Measurements from ENCODE around the gene ITGB1. TPM values are rescaled to one million over a fixed set of nuclear protein-coding genes. Genes with fewer than 3 reads are reported as not detected.
"Not testable (repeated sequence)": the region's sequence is repeated elsewhere in the genome, so short reads cannot be mapped to it uniquely, and the experiment has no call there.

The ITGB1 gene
- 10 to 100 TPM; 43.2 to 48.9 TPM for total RNA-seq

- peak; percentile 89 for DNase-seq
- H3K4me1 Mint-ChIP-seq = peaks cover 50% of the 10 kb centered on the region
- peak within 1 kb of the TSS; percentile 82 for H3K27ac Mint-ChIP-seq
- peak within 1 kb of the TSS; percentile 81 for H3K4me3 Mint-ChIP-seq
- H3K27me3 Mint-ChIP-seq = no peaks in the 10 kb centered on the region
- H3K36me3 Mint-ChIP-seq = no peaks in the 10 kb centered on the region
- no peaks in the 10 kb centered on the region for H3K9me3 Mint-ChIP-seq
Measured at GRCh38 chr10:32958085-32959005, at the start of gene ITGB1. TSS of gene ITGB1 (minus strand) at chr10:32958230. CDS start at chr10:32935558, 22,672 bp downstream.

DNA sequence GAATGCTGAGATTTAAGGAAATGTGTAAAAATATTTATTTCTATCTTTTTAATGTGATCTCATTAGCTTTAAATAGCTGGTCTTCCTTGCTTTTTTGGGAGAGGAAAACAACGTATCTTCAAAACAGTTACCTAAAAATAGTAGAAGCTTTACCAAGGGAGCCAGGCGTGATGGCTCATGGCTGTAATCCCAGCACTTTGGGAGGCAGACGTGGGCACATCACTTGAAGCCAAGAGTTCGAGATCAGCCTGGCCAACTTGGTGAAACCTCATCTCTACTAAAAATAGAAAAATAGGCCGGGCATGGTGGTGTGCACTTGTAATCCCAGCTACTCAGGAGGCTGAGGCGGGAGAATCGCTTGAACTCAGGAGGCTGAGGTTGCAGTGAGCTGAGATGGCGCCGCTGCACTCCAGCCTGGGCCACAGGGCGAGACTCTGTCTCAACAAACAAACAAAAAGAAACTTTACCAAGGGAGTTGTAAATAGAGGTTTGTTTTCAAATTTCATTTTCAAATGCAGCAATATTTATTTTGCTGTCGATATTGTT, 48.4 kb upstream of the ITGB1 start:
- DNase-seq = no peak
- H3K27ac Mint-ChIP-seq = no peak overlapping the region
- H3K9me3 Mint-ChIP-seq = no peaks in the 10 kb centered on the region
- peaks cover 27% of the 10 kb centered on the region for H3K27me3 Mint-ChIP-seq
- H3K4me1 Mint-ChIP-seq = peaks cover 21% of the 10 kb centered on the region
- H3K36me3 Mint-ChIP-seq = no peaks in the 10 kb centered on the region
- H3K4me3 Mint-ChIP-seq = peak overlapping the region; percentile 40

DNA sequence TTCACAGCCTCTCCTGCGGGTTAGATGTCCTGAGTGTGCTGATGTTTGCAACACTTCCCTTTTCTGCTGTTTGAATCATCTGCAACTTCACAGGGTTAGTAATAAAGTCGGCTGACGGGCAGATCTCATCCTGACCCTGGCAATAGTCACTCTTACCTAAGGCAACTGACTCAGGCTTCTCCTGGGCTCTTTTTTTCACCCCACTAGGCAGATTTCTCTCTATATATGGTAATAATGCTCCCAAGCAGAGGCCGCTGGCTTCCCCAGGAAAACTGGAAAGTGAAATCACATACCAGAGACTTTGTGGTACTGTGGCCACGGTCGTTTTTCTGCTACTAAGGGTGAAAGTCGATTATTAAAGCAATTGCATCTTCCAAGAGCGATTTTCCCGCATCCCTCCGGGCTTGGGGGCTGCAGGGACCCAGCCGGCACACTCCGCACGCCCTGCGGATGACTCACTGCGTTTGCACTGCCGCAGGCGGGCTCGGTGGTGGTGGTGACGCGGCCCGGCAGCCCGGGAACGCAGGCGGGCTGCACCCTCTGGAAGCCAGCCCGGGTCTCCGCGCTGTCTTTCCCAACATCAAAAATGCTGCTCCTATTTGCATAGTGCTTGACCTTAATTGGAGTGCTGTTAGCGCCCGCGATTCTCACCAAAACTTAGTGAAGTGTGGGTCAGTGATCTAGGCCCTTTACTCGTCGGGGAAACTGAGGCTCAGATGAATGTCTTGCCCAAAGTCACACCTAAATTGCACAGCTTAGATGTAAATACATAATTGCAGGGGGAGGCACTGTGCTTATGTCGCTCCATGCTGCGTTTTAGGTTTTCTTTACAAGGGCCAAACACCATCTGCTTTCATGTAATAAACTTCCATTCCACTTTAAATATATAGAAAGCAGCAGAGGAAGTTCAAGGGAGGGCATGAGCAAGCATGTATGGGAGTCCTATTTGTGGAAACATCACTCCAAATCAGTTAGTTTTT, 47.6 kb upstream of the ITGB1 start:
- no peak overlapping the region for H3K27ac Mint-ChIP-seq
- H3K9me3 Mint-ChIP-seq = no peaks in the 10 kb centered on the region
- H3K27me3 Mint-ChIP-seq = peaks cover 26% of the 10 kb centered on the region
- H3K4me3 Mint-ChIP-seq = peak overlapping the region; percentile 62
- no peaks in the 10 kb centered on the region for H3K36me3 Mint-ChIP-seq
- H3K4me1 Mint-ChIP-seq = peaks cover 21% of the 10 kb centered on the region
- DNase-seq = peak; percentile 54

- no peak for DNase-seq
- H3K36me3 Mint-ChIP-seq = no peaks in the 10 kb centered on the region
- H3K9me3 Mint-ChIP-seq = peaks cover 2% of the 10 kb centered on the region
Measured at GRCh38 chr10:33001908-33002492, 44.0 kb upstream of the ITGB1 start.

DNA sequence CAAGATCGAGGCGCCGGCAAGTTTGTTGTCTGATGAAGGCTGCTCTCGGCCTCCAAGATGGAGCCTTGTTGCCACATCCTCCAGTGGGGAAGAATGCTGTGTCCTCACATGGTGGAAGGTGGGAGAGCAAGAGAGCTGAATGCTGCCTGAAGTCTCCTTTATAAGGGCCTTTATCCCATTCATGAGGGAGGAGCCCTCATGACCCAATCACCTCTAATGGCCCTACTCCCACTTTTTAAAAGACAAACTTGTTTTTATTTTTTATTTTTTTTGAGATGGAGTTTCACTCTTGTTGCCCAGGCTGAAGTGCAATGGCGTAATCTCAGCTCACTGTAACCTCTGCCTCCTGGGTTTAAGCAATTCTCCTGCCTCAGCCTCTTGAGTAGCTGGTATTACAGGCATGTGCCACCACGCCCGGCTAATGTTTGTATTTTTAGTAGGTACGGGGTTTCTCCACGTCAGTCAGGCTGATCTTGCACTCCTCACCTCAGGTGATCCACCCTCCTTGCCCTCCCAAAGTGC, 40.1 kb upstream of the ITGB1 start:
- H3K27me3 Mint-ChIP-seq, H3K4me3 Mint-ChIP-seq, DNase-seq, H3K27ac Mint-ChIP-seq, H3K9me3 Mint-ChIP-seq, H3K36me3 Mint-ChIP-seq, H3K4me1 Mint-ChIP-seq: not testable (repeated sequence)

More at GRCh38 chr10:33001908-33002492, 44.0 kb upstream of the ITGB1 start:
- H3K27ac Mint-ChIP-seq = no peak overlapping the region
- no peak overlapping the region for H3K4me3 Mint-ChIP-seq
- H3K27me3 Mint-ChIP-seq = peaks cover 8% of the 10 kb centered on the region
- peaks cover 10% of the 10 kb centered on the region for H3K4me1 Mint-ChIP-seq

GRCh38 chr10:32995751-32996150, 37.7 kb upstream of the ITGB1 start:
- no peaks in the 10 kb centered on the region for H3K27me3 Mint-ChIP-seq
- no peaks in the 10 kb centered on the region for H3K36me3 Mint-ChIP-seq
- no peak for DNase-seq
- no peak overlapping the region for H3K4me3 Mint-ChIP-seq
- H3K4me1 Mint-ChIP-seq = peaks cover 5% of the 10 kb centered on the region
- no peak overlapping the region for H3K27ac Mint-ChIP-seq
- peaks cover 5% of the 10 kb centered on the region for H3K9me3 Mint-ChIP-seq

GRCh38 chr10:32995066-32995622, 37.1 kb upstream of the ITGB1 start:
- peaks cover 5% of the 10 kb centered on the region for H3K4me1 Mint-ChIP-seq
- no peak for DNase-seq
- no peaks in the 10 kb centered on the region for H3K27me3 Mint-ChIP-seq

DNA sequence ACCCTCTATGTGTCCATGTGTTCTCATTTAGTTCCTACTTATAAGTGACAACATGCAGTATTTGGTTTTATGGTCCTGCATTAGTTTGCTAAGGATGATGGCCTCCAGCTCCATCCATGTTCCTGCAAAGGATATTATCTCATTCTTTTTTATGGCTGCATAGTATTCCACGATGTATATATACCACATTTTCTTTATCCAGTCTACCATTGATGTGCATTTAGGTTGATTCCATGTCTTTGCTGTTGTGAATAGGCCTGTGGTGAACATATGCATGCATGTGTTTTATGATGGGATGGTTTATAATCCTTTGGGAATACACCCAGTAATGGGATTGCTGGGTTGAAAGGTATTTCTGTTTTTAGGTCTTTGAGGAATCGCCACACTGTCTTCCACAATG, 36.6 kb upstream of the ITGB1 start:
- H3K4me3 Mint-ChIP-seq, H3K27me3 Mint-ChIP-seq, H3K9me3 Mint-ChIP-seq, DNase-seq, H3K4me1 Mint-ChIP-seq, H3K27ac Mint-ChIP-seq, H3K36me3 Mint-ChIP-seq: not testable (repeated sequence)

More at GRCh38 chr10:32995066-32995622, 37.1 kb upstream of the ITGB1 start:
- Mint-ChIP-seq H3K9me3 (peaks cover 5% of the 10 kb centered on the region), H3K4me3 (no peak overlapping the region), H3K36me3 (no peaks in the 10 kb centered on the region), H3K27ac (no peak overlapping the region)

GRCh38 chr10:32992310-32992709, 34.3 kb upstream of the ITGB1 start:
- not testable (repeated sequence) for H3K27ac Mint-ChIP-seq

GRCh38 chr10:32990811-32991210, 32.8 kb upstream of the ITGB1 start:
- Mint-ChIP-seq H3K36me3 (no peaks in the 10 kb centered on the region), H3K27ac (no peak overlapping the region), H3K27me3 (no peaks in the 10 kb centered on the region), H3K4me3 (no peak overlapping the region), H3K9me3 (peaks cover 3% of the 10 kb centered on the region), H3K4me1 (peaks cover 4% of the 10 kb centered on the region)
- no peak for DNase-seq

More at GRCh38 chr10:32992310-32992709, 34.3 kb upstream of the ITGB1 start:
- H3K27me3 Mint-ChIP-seq, H3K36me3 Mint-ChIP-seq, H3K4me1 Mint-ChIP-seq, H3K4me3 Mint-ChIP-seq, DNase-seq, H3K9me3 Mint-ChIP-seq: not testable (repeated sequence)

- no peak overlapping the region for H3K4me3 Mint-ChIP-seq
Measured at GRCh38 chr10:32988604-32989003, 30.6 kb upstream of the ITGB1 start.

GRCh38 chr10:32987172-32987571, 29.1 kb upstream of the ITGB1 start:
- H3K27me3 Mint-ChIP-seq = no peaks in the 10 kb centered on the region
- H3K9me3 Mint-ChIP-seq = no peaks in the 10 kb centered on the region
- H3K27ac Mint-ChIP-seq = no peak overlapping the region
- H3K4me3 Mint-ChIP-seq = no peak overlapping the region
- no peaks in the 10 kb centered on the region for H3K36me3 Mint-ChIP-seq
- no peak for DNase-seq
- peaks cover 11% of the 10 kb centered on the region for H3K4me1 Mint-ChIP-seq

More at GRCh38 chr10:32988604-32989003, 30.6 kb upstream of the ITGB1 start:
- Mint-ChIP-seq H3K27me3 (no peaks in the 10 kb centered on the region), H3K27ac (no peak overlapping the region), H3K4me1 (peaks cover under 1% of the 10 kb centered on the region), H3K9me3 (no peaks in the 10 kb centered on the region), H3K36me3 (no peaks in the 10 kb centered on the region)
- no peak for DNase-seq

- DNase-seq = no peak
- Mint-ChIP-seq H3K27me3 (no peaks in the 10 kb centered on the region), H3K9me3 (no peaks in the 10 kb centered on the region), H3K27ac (no peak overlapping the region), H3K36me3 (no peaks in the 10 kb centered on the region), H3K4me1 (peaks cover 16% of the 10 kb centered on the region), H3K4me3 (no peak overlapping the region)
Measured at GRCh38 chr10:32985775-32986350, 27.8 kb upstream of the ITGB1 start.

GRCh38 chr10:32985341-32985764, 27.3 kb upstream of the ITGB1 start:
- no peak overlapping the region for H3K27ac Mint-ChIP-seq
- no peak for DNase-seq
- H3K4me1 Mint-ChIP-seq = peaks cover 20% of the 10 kb centered on the region
- no peaks in the 10 kb centered on the region for H3K9me3 Mint-ChIP-seq
- no peaks in the 10 kb centered on the region for H3K36me3 Mint-ChIP-seq
- H3K27me3 Mint-ChIP-seq = no peaks in the 10 kb centered on the region
- no peak overlapping the region for H3K4me3 Mint-ChIP-seq
